ENCODE measurements around the gene JSRP1. TPM values are rescaled to one million over a fixed set of nuclear protein-coding genes. Genes with fewer than 3 reads are reported as not detected.

Gene JSRP1, protein sequence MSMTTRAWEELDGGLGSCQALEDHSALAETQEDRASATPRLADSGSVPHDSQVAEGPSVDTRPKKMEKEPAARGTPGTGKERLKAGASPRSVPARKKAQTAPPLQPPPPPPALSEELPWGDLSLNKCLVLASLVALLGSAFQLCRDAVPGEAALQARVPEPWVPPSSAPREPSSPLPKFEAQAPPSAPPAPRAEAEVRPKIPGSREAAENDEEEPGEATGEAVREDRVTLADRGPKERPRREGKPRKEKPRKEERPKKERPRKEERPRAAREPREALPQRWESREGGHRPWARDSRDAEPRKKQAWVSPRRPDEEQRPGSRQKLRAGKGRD
- not detected for total RNA-seq
- long read RNA-seq, result 0 reads

DNA sequence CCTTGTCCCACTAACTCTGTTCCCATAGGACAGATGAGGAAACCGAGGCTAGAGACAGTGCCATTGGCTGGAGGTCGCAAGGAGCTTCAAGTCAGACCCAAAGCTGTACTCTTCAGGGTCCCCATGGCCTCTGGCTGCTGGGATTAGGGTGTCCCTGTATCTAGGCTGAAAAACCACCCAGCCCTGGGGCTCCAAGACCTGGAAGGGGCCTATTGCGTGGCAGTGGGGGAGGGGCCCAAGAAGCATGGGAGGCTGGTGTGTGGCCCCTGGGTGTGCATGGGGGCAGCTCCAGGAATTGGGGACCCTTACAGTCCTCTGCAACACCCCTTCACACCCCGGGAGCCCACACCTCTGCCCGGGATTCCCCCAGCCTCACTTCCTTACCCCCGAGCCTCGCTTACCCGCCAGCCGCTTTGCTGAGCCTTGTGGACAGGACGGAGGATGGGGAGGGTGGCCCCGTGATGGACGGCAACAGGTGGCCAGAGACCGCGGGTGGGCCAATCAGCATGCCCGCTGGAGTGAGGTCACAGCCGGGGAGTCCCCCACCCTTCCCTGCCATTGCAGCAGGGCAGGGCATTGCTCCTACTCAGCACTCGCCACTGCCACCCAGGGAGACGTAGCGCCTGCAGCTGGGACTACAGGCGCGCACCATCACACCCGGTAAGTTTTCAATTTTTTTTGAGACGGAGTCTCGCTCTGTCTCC is at the start of gene JSRP1:
Gene JSRP1, minus strand, starts transcription at position 436 of the 704 bp plus-strand sequence. CDS start 1,103 bp downstream, outside the sequence.
- intact Hi-C loops (cut with DNase I), result no loop called here
- peak; percentile 33 for DNase-seq (ENCODE audit: missing footprints)
- ATAC-seq, result no peak

DNA sequence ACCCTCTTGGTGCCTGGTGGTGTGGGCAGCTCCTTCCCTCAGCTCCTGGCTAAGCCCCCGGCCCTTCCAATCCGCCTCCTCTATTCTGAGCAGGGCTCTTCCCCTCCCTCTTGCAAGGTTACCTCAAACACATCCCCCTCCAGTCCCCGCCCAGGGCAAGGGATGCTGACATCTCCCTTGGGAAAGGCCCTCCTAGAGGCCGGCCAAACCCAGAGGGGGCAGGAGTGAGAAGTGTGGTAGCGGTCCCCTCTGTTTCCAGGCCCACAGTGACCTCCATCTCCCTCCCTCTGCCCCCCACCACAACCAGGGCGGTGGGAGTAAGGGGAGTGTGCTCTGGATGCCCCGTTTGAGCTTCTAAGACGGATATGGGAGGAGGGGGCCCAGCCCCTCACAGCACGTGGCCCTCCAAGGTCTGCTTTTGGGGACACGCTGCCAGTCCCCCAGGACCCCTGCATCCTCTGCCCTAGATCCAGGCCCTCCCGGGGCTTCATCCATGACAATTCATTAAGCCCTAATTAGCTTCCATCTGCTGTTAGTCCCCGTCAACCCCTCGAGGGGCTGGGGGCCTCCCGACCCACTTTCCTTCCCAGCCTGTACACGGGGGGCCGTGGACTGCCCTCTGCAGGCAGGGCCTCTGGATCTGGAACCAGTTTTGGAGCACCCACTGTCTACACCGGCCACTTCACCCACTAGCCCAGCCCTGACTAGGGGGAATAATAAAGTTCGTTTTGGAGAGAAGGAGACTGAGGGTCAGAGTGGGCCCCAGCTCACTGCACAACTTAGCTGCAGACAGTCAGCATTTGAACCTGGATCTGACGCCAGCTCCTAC is 49.4 kb upstream of the JSRP1 start:
- ATAC-seq (no peak), DNase-seq (ENCODE audit: missing footprints) (peak; percentile 26)
- intact Hi-C loops (cut with DNase I), result no loop called here

DNA sequence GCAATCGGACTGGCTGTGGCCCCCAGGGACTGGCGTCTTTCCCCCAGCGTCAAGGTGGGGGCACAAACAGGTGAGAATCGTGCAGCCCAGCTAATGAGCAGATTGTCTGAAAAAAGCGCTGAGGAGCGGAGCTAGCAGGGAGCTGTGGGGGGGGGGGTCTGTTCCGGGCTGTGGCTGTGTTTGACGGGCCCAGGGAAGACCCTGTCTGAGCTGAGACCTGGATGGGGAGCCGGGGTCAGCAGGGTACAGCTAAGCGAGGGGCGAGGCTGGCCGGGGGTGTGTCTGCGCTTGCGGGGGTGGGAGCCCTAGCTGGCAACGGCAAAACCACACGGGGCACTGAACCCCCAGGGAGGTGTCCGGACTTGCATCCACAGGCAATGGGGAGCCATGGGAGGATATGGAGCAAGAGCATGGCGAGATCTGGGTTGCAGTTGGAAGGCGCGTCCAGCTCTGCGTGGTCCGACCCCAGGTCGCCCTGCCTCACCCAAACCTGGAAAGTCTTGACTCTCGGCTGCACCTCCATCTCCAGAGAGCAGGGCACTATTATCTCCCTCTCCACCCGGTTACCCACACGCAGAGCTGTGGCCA is 47.1 kb upstream of the JSRP1 start:
- intact Hi-C loops (cut with DNase I), result no loop called here
- ATAC-seq (no peak), DNase-seq (ENCODE audit: missing footprints) (peak; percentile 37)

DNA sequence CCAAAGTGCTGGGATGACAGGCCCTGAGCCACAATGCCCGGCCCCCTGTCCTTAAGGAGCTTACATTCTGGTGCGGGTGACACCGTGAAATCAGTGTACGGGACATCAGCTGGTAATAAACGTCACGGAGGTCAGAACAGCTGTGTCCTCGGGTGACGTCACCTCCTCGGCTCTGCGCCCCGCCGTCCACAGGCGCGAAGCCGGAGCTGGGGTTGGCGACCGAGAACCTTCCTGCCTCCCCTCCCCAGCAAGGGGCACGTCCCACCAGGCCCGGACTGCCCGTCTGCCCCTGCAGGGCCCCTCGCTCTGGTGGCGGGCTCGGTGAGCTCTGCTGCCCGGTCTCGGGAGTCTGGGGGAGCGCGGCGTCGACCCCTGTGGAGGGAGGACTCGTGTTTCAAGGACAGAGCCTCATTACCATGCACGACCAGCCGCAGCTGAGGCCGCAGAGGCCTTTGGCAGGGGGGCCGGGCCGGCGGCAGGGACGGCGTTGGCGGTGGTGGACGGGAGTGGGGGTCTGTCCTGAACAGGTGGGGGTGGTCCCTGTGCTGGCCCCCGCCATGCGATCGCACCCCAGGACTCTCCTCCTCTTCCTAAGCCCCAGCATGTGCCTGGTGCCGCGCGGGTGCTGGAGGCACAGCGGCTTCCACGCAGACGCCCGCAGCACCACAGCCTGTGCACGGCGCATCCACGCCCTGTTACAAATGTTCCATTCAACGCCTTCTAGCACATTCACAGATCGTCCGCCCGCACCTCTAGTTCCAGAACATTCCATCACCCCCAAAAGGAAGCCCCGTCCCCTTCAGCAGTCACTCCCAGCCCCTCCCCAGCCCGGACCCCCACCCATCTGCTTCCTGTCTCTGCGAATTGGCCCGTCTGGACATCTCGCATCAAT is 46.3 kb upstream of the JSRP1 start:
- intact Hi-C loops (cut with DNase I), result no loop called here

DNA sequence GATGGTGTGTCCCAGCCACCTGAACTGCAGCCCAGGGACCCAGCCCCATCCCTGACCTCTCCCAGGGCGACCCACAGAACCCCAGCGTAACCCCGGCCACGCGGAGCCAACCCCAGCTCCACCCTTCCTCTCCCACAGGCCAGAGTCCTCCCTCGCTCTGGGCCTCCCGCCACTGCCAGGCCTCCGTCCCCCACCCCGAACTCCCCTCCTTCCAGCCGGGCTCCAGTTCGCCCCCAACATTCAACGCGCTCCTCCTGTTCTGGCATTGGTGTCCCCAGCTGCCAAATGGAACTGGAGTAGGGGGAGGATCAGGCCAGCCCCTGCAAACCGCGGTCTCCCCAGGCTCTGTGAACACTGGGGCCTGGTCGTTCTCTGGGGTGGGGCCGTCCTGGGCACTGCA is 44.3 kb upstream of the JSRP1 start:
- intact Hi-C loops (cut with DNase I), result no loop called here
- ATAC-seq (no peak), DNase-seq (ENCODE audit: missing footprints) (peak; percentile 58)

More for the DNA sequence above, 46.3 kb upstream of the JSRP1 start:
- DNase-seq (ENCODE audit: missing footprints), result peak; percentile 79
- ATAC-seq, result peak; percentile 58

DNA sequence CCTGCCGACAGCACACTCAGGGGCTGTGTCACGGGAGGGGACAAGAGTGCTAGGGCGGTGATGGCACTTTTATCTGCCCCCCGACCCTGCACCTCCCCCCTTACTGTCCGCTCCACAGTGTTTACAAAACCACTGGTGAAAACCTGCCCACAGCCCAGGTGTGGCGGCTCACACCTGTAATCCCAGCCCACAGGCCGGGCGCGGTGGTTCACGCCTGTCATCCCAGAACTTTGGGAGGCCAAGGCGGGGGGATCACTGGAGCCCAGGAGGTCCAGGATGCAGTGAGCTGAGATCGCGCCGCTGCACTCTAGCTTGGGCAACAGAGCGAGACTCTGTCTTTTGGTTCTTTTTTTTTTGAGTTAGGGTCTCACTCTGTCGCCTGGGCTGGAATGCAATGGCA is 39.9 kb upstream of the JSRP1 start:
- intact Hi-C loops (cut with DNase I), result no loop called here
- peak; percentile 50 for DNase-seq (ENCODE audit: missing footprints)
- no peak for ATAC-seq

DNA sequence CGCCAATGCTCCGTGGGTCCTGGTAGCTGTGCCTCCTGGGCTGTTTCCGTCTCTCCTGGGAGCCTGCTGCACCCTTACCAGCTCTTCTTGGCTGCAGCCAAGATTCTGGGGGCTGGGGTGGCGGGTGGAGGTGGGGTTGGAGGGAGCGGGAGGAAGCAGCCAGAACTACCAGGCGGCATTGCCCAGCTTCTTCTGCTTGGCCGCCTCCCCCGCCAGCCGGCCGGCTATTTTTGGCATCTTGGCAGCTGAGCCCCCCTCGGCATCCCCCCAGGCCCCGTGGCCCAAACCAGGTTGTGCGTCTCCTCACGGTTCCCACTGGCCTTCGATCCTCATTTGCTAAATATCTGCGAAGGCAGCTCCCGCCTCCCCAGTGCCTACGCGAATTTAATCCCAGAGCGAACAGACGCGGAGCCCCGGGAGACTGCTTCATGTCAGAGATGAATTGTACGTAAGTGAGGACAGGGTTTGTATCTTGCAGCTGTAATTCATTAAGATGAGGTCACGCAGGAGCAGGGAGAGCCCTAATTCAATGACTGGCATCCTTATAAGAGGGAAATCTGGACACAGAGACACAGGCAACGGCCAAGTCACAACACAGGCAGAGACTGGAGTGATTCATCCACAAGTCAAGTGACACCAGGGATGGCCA is 38.6 kb upstream of the JSRP1 start:
- peak; percentile 85 for ATAC-seq
- DNase-seq (ENCODE audit: missing footprints), result peak; percentile 69
- intact Hi-C loops (cut with DNase I), result no loop called here

DNA sequence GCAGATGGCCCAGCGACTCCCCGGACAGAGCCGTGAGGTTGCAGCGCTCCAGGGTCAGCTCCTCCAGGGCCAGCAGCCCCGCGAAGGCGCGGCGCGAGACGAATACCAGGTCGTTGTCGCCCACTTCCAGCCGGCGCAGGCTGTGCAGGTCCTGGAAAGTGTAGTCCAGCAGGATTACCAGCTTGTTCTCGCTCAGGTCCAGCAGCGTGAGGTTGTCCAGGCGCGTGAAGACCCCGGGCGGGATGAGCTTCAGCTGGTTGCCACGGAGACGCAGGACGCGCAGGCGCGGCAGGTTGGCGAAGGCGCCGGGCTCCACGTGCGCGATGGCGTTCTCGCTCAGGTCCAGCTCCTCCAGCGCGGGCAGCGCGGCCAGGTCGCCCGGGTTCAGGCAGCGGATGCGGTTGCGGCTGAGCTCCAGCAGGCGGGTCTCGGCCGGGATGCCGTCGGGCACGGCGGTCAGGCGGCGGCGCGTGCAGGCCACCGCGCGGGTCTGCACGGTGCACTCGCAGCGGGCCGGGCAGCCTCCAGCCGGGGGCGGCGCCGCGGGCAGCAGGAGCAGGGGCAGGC is 35.1 kb upstream of the JSRP1 start:
- ATAC-seq (no peak), DNase-seq (ENCODE audit: missing footprints) (no peak)
- intact Hi-C loops (cut with DNase I), result no loop called here

DNA sequence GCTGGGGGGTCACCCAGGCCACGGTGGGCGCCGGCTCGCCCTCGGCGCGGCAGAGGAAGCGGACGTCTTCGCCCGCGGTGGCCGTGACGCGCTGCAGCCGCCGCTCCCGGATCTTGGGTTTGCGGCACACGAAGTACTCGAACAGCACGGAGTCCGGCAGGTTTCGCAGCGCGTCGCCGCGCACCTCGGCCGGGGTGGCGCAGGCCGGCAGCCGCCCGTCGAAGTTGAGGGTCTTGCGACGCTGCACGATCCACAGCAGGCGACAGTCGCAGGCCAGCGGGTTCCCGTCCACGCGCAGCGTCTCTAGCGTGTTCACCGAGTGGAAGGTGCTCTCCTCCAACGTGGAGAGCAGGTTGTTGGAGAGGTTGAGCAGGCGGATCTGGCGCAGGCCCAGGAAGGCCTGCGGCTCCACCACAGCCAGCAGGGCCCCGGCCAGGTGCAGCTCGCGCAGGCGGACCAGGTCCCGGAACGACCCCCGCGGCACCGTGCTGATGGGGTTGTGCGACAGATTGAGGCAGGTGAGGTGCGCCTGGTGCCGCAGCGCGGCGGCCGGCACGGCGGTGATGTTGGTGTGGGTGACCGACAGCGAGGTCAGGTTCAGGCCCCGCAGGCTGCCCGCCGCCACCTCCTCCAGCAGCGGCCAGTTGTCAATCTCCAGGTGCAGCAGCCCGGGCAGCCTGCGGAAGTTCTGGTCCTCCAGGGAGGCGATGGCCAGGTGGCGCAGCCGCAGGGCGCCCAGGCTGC is 34.4 kb upstream of the JSRP1 start:
- DNase-seq (ENCODE audit: missing footprints), result peak; percentile 80
- ATAC-seq, result no peak
- intact Hi-C loops (cut with DNase I), result no loop called here

DNA sequence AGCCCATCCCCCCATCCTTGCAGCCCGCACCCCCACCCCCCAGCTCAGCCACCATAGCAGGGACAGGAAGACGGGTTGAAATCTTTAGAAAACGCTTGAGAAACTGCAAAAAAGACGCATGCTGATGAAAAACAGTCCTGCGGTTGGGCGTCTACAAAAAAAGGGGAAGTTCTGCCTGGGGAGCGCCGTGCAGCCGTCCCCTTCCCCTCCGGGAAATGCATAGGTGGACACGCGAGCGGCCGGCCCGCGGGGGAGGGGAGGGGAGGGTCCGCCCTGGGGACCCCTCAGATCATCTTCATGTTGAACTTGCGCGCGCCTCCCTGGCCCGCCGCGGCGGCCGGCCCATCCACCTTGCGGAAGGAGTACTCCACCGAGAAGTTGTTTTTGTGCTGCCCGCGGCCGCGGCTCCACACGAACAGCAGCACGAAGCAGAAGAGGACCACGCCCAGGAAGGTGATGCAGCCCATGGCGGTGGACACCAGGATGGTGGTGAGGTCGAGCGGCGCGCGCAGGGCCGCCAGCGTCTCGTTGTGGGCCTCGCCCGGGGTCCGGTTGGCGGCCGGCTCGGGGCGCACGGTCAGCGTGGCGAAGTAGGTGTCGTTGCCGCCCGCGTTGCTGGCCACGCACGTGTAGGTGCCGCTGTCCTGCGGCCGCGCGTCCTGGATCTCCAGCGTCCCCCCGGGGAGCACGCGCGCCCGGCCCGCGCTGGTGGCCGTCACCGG is 33.7 kb upstream of the JSRP1 start:
- intact Hi-C loops (cut with DNase I), result no loop called here
- ATAC-seq, result peak; percentile 32
- peak; percentile 85 for DNase-seq (ENCODE audit: missing footprints)

DNA sequence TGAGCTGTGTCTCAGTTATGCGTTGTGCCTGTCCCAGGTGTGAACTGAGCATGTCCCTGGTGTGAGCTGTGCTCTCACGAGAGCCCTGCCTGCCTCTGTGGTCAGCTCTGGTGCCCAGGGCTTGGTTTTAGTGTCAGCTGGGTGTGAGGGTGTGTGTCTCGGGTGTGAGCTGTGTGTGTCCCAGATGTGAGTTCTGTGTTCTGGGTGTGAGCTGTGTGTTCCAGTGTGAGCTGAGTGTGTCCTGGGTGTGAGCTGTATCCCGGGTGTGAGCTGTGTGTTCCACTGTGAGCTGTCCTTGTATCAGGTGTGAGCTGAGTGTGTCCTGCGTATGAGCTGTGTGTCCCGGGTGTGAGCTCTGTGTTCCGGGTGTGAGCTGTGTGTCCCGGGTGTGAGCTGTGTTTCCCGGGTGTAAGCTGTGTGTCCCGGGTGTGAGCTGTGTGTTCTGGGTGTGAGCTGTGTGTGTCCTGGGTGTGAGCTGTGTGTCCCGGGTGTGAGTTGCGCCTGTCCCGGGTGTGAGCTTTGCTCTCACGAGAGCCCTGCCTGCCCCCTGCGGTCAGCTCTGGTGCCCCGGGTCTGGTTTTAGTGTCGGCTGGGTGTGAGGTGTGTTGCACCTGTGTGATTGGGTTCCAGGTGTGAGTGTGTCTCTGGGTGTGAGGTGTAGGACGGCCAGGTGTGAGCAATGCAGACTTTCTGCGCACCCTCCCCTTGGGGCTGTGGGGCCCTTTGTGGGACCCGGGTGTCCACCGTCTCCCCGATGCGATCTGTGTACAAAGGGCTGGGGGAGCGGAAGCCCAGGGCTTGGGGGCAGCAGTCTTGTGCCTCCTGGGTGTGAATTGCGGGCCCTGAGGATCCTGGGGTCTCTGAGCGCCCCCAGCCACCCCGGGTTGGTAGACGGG is 32.8 kb upstream of the JSRP1 start:
- intact Hi-C loops (cut with DNase I), result no loop called here
- DNase-seq (ENCODE audit: missing footprints), result peak; percentile 53
- ATAC-seq, result peak; percentile 14

DNA sequence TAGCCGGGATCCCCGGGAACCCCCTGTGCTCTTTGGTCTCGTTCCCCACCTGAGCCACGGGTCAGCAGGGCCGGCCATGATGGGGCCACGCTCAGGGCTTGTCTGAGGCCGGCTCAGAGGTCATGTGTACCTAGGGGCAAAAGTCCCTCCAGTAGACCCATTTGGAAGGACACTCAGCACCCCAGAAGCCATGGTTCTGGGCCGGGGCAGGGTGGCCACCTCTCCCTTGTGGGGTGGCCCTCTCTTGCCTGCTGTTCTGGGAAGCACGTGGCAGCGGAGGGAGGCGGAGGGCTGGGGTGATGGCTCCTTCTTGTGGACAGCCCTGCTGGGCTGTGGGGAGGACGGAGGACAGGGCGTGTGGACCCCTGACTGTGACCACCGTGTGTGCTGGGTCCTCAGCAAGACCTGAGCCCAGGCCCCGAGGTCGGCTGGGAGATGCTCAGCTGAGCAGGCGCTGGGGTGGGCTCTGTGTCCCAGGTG is 32.2 kb upstream of the JSRP1 start:
- no peak for DNase-seq (ENCODE audit: missing footprints)
- no peak for ATAC-seq
- intact Hi-C loops (cut with DNase I), result no loop called here

DNA sequence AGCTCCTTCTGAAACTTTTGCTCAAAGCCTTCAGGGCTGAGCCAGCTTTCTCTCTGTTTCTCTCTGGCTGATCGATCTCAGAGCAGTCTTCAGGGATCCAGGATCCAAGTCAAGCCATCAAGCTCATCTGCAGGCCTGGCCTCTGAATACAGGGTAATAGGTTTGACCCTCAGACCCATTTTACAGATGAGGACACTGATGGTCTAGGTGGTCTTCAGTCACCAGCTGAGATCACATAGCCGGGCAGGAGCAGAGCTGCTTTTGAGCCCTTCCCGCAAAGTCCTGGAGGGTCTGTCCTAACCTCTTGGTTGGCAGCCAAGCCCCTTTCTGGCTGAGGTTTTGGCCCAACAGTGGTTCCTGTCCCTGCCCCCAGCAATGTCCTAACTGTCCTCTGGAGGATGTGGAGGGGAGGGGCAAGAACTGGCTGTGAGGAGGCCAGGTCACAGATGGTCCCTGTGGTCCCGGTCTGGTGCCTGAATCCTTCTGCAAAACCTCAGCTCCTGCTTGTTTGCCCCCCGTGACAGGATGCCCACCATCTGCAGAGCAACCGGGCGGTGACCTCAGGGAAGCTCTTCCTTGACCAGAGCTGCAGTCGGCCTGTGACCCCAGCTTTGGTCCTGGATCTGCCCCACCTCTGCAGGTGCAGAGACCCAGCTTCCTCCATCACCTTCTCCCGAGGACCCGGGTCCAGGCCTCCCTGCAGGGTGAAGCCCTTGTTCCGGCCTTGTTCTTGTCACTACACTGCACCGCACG is 31.5 kb upstream of the JSRP1 start:
- ATAC-seq (no peak), DNase-seq (ENCODE audit: missing footprints) (no peak)
- intact Hi-C loops (cut with DNase I), result no loop called here

DNA sequence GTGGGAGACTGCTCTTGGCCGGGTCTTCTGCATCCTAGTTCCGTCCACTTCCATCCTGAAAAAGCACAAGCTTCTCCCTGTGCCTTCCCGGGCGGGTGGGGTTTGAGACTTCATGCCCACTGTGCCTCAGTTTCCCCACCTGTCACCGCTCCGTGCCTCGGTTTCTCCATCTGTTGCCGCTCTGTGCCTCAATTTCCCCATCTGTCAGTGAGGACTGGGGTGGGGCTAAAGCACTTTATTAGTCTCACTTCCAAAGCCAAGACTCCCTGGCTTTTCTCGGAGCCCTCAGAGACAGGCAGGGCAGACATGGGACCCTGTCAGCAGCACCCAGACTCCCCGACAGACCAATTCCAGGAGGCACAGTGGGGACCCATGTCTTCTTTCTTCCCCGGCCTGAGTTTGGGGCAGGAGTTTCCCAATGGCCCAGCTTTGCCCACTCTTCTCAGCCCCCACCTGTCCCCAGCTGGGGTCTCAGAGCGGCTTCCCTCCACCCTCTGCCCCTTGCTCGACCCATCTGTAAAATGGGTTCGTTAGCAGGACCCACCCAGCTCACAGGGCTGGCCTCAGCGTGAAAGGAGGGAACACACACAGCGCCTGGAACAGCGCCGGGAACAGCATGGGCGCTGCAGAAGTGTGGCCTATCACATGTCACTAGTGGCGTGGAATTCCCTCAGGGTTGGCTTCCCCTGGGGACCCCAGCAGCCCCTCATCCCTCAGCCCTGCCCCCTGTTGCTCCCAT is 30.4 kb upstream of the JSRP1 start:
- ATAC-seq (no peak), DNase-seq (ENCODE audit: missing footprints) (peak; percentile 9)
- intact Hi-C loops (cut with DNase I), result no loop called here

Measured in Right ventricle myocardium inferior (tissue), 1 donor.